ENCODE results near the gene FMO4. TPM values are rescaled to one million over a fixed set of nuclear protein-coding genes. Genes with fewer than 3 reads are reported as not detected.
A peak's percentile ranks its signal among the peaks of the same experiment; 100 is the strongest.
"Not testable (repeated sequence)": the region's sequence is repeated elsewhere in the genome, so short reads cannot be mapped to it uniquely, and the experiment has no call there.

The FMO4 gene

DNA sequence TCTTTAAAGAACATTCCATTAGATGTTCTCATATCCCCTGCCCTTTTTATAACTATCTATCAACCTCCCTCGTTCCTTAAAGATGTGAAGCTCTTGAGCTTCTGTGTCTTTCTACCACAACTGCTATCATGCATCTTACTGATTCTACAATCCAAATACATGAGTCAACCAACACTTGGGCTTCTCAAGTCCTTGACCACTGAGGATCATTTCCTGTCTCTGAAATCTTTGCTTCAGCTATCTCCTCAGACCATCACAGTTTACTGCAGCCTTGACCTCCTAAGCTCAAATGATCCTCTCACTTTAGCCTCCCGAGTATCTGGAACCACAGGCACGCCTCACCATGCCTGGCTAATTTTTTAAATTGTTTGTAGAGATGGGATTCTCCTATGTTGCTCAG is 75.2 kb downstream of the FMO4 start:
- peak; percentile 88 for DNase-seq
- Histone ChIP-seq H3K36me3 (ENCODE audit: control insufficient read depth in 1 of 2, insufficient read depth in 2 of 2, low read depth in 1 of 2, low read length in 2 of 2) (no peaks in the 10 kb centered on the region), H3K27me3 (ENCODE audit: control insufficient read depth in 1 of 2, insufficient read depth in 1 of 2, low read length in 2 of 2) (no peaks in the 10 kb centered on the region), H3K4ac (ENCODE audit: low read depth in 1 of 2, low read length in 2 of 2) (no peak overlapping the region), H4K91ac (ENCODE audit: low read length) (no peak overlapping the region), H2BK12ac (ENCODE audit: low read length in 2 of 2) (no peak overlapping the region), H2BK120ac (ENCODE audit: low read depth, low read length) (no peak overlapping the region), H2BK15ac (ENCODE audit: low read depth, poor library complexity, severe bottlenecking) (no peak overlapping the region), H3K4me2 (ENCODE audit: low read length, poor library complexity, severe bottlenecking) (no peak overlapping the region), H3K9me3 (ENCODE audit: control insufficient read depth, low read length) (no peaks in the 10 kb centered on the region), H3K14ac (ENCODE audit: low read length in 2 of 2) (no peak overlapping the region), H3K23ac (ENCODE audit: low read length in 2 of 2) (no peak overlapping the region), H3K79me1 (replicated peaks; ENCODE audit: low read length, poor library complexity, severe bottlenecking) (no peaks in the 10 kb centered on the region), H2AFZ (ENCODE audit: low read depth, low read length) (no peak overlapping the region), H3K27ac (ENCODE audit: low read length, poor library complexity, severe bottlenecking) (no peak overlapping the region), H3K9ac (ENCODE audit: low read length) (no peak overlapping the region), H4K8ac (ENCODE audit: low read length) (no peak overlapping the region), H3K18ac (ENCODE audit: low read depth in 1 of 2, low read length in 2 of 2) (no peak overlapping the region), H2AK5ac (ENCODE audit: low read length, severe bottlenecking) (no peak overlapping the region), H2BK5ac (ENCODE audit: low read depth, low read length, poor library complexity, severe bottlenecking) (no peak overlapping the region), H3K4me3 (ENCODE audit: insufficient read depth in 1 of 2, low read depth in 1 of 2, low read length in 2 of 2) (no peak overlapping the region), H3K4me1 (ENCODE audit: control insufficient read depth, insufficient read depth, low read depth, low read length) (no peaks in the 10 kb centered on the region)
- WGBS, result 5% methylated on average over 1 of the region's 3 CpGs

DNA sequence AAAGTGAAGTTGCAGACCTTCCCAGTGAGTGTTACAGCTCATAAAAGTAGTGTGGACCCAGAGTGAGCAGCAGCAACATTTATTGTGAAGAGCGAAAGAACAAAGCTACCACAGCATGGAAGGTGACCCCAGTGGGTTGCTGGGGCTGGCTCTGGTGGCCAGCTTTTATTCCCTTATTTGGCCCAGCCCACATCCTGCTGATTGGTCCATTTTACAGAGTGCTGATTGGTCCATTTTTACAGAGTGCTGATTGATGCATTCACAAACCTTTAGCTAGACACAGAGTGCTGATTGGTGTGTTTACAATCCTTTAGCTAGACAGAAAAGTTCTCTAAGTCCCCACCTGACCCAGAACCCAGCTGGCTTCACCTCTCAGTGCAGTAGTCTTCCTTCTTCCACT is 76.8 kb downstream of the FMO4 start:
- not testable (repeated sequence) for H2BK15ac ChIP-seq (ENCODE audit: low read depth, poor library complexity, severe bottlenecking); H2AK5ac ChIP-seq (ENCODE audit: low read length, severe bottlenecking); H3K4me3 ChIP-seq (ENCODE audit: insufficient read depth in 1 of 2, low read depth in 1 of 2, low read length in 2 of 2); H3K4me2 ChIP-seq (ENCODE audit: low read length, poor library complexity, severe bottlenecking); H4K91ac ChIP-seq (ENCODE audit: low read length); H3K4me1 ChIP-seq (ENCODE audit: control insufficient read depth, insufficient read depth, low read depth, low read length); H3K36me3 ChIP-seq (ENCODE audit: control insufficient read depth in 1 of 2, insufficient read depth in 2 of 2, low read depth in 1 of 2, low read length in 2 of 2); H3K9ac ChIP-seq (ENCODE audit: low read length); H2AFZ ChIP-seq (ENCODE audit: low read depth, low read length); H3K14ac ChIP-seq (ENCODE audit: low read length in 2 of 2); H3K27me3 ChIP-seq (ENCODE audit: control insufficient read depth in 1 of 2, insufficient read depth in 1 of 2, low read length in 2 of 2); H2BK5ac ChIP-seq (ENCODE audit: low read depth, low read length, poor library complexity, severe bottlenecking); H3K18ac ChIP-seq (ENCODE audit: low read depth in 1 of 2, low read length in 2 of 2); H3K23ac ChIP-seq (ENCODE audit: low read length in 2 of 2); DNase-seq; H3K4ac ChIP-seq (ENCODE audit: low read depth in 1 of 2, low read length in 2 of 2); H2BK12ac ChIP-seq (ENCODE audit: low read length in 2 of 2); H3K79me1 ChIP-seq (replicated peaks; ENCODE audit: low read length, poor library complexity, severe bottlenecking); H3K9me3 ChIP-seq (ENCODE audit: control insufficient read depth, low read length); H3K27ac ChIP-seq (ENCODE audit: low read length, poor library complexity, severe bottlenecking); H4K8ac ChIP-seq (ENCODE audit: low read length); H2BK120ac ChIP-seq (ENCODE audit: low read depth, low read length)
- 100% methylated on average over 1 of the region's 1 CpG for WGBS

Small RNAs within 50 kb of the gene (small RNA-seq; reads per million reads assigned to genes)
- not detected for gene SRP14P4 (ENCODE audit: low read depth)
